C4-2B (cell line): ENCODE data around the gene GPR4.

Experiments used
- CTCF ChIP-seq: fragments of 450-650 bp; conservative IDR thresholded peaks from 2 replicates; pipeline ENCODE4 v1.5.1; 2017; ENCODE audit warnings: mild to moderate bottlenecking
- ZFX ChIP-seq: fragments of 450-650 bp; IDR thresholded peaks from 2 replicates; pipeline ENCODE4 v1.6.1; 2017

GRCh38 chr19:45600340-45600885 lies 1.6 kb downstream of the GPR4 start:
- no peak for TF ChIP-seq CTCF
- TF ChIP-seq ZFX: no peak
